KMS-11 (cell line): ENCODE measurements around the gene KAZALD1.

Experiments
- H2AFZ ChIP-seq: fragments of 200-600 bp; sonication (generic); 2 replicates; pipeline ENCODE4 v1.6.1; 2016; ENCODE audit warnings: antibody characterized with exemption, mixed run types, low read depth
- H3K27ac ChIP-seq: fragments of 200-600 bp; sonication (generic); 2 replicates; pipeline ENCODE4 v1.6.1; 2016; ENCODE audit warnings: mild to moderate bottlenecking, mixed run types
- H3K27me3 ChIP-seq: fragments of 200-600 bp; sonication (generic); 2 replicates; pipeline ENCODE4 v1.6.1; 2017; ENCODE audit warnings: mild to moderate bottlenecking, low read depth, mixed run types, moderate library complexity; ENCODE audit not compliant: insufficient read depth
- H3K36me3 ChIP-seq: fragments of 200-600 bp; sonication (generic); 2 replicates; pipeline ENCODE4 v1.6.1; 2017; ENCODE audit warnings: mild to moderate bottlenecking, mixed run types; ENCODE audit not compliant: insufficient read depth
- H3K4me1 ChIP-seq: fragments of 200-600 bp; sonication (generic); 2 replicates; pipeline ENCODE4 v1.6.1; 2016; ENCODE audit warnings: mild to moderate bottlenecking, low read depth, mixed run types; ENCODE audit not compliant: poor library complexity, severe bottlenecking
- H3K4me2 ChIP-seq: fragments of 200-600 bp; sonication (generic); 2 replicates; pipeline ENCODE4 v1.7.0; 2016; ENCODE audit warnings: mild to moderate bottlenecking, mixed run types
- H3K4me3 ChIP-seq: fragments of 200-600 bp; sonication (generic); IDR thresholded peaks from 2 replicates; pipeline ENCODE4 v1.6.1; 2017; ENCODE audit warnings: low read depth, low read length, mixed read lengths; ENCODE audit not compliant: insufficient read depth
- H3K79me2 ChIP-seq: fragments of 200-600 bp; sonication (generic); 2 replicates; pipeline ENCODE4 v1.6.1; 2016; ENCODE audit warnings: low read depth, mixed run types; ENCODE audit not compliant: insufficient read depth
- H3K9ac ChIP-seq: fragments of 200-600 bp; sonication (generic); 2 replicates; pipeline ENCODE4 v1.6.1; 2016; ENCODE audit warnings: mild to moderate bottlenecking, mixed run types
- H4K20me1 ChIP-seq: fragments of 200-600 bp; sonication (generic); 2 replicates; pipeline ENCODE4 v1.6.1; 2016; ENCODE audit warnings: mild to moderate bottlenecking, mixed run types; ENCODE audit not compliant: insufficient read depth
- CTCF ChIP-seq: fragments of 200-600 bp; sonication (generic); conservative IDR thresholded peaks from 2 replicates; pipeline ENCODE4 v1.6.1; 2017; ENCODE audit warnings: low read depth, mild to moderate bottlenecking, antibody characterized with exemption, low read length, moderate library complexity, mixed read lengths

Gene KAZALD1

GRCh38 chr10:101071885-101072433 lies 10.2 kb downstream of the KAZALD1 start:
- no peak for TF ChIP-seq CTCF
- Histone ChIP-seq H3K9ac (no peak overlapping the region), H2AFZ (no peak overlapping the region), H3K79me2 (no peaks in the 10 kb centered on the region), H3K27me3 (peaks cover 8% of the 10 kb centered on the region; the same call in 1 of the 2 replicates), H3K4me1 (peaks cover 3% of the 10 kb centered on the region), H3K27ac (no peak overlapping the region), H3K4me3 (no peak overlapping the region), H3K4me2 (no peak overlapping the region), H4K20me1 (no peaks in the 10 kb centered on the region), H3K36me3 (no peaks in the 10 kb centered on the region)

- no peak overlapping the region for H3K9ac ChIP-seq
- TF ChIP-seq CTCF: no peak
- no peaks in the 10 kb centered on the region for H3K79me2 ChIP-seq
- H3K4me1 ChIP-seq: peaks cover 3% of the 10 kb centered on the region
- H4K20me1 ChIP-seq: no peaks in the 10 kb centered on the region
- no peak overlapping the region for H2AFZ ChIP-seq
- no peaks in the 10 kb centered on the region for H3K36me3 ChIP-seq
- H3K4me2 ChIP-seq: no peak overlapping the region
- peaks cover 8% of the 10 kb centered on the region; the same call in 1 of the 2 replicates for H3K27me3 ChIP-seq
- no peak overlapping the region for H3K27ac ChIP-seq
- H3K4me3 ChIP-seq: no peak overlapping the region
These were observed 11.1 kb downstream of the KAZALD1 start for GRCh38 chr10:101072923-101073322.

GRCh38 chr10:101073631-101074030 lies 11.8 kb downstream of the KAZALD1 start:
- H3K27ac ChIP-seq: no peak overlapping the region
- H3K36me3 ChIP-seq: no peaks in the 10 kb centered on the region
- no peaks in the 10 kb centered on the region for H3K79me2 ChIP-seq
- no peak overlapping the region for H3K4me2 ChIP-seq
- H3K27me3 ChIP-seq: peaks cover 8% of the 10 kb centered on the region; the same call in 1 of the 2 replicates
- no peak for TF ChIP-seq CTCF
- H3K9ac ChIP-seq: no peak overlapping the region
- no peaks in the 10 kb centered on the region for H3K4me1 ChIP-seq
- no peak overlapping the region for H3K4me3 ChIP-seq
- H2AFZ ChIP-seq: no peak overlapping the region
- no peaks in the 10 kb centered on the region for H4K20me1 ChIP-seq

- H2AFZ ChIP-seq: no peak overlapping the region
- no peaks in the 10 kb centered on the region for H3K4me1 ChIP-seq
- no peaks in the 10 kb centered on the region for H4K20me1 ChIP-seq
- no peak overlapping the region for H3K4me2 ChIP-seq
- H3K36me3 ChIP-seq: no peaks in the 10 kb centered on the region
- H3K27ac ChIP-seq: no peak overlapping the region
- TF ChIP-seq CTCF: no peak
- no peak overlapping the region for H3K9ac ChIP-seq
- peaks cover 12% of the 10 kb centered on the region; the same call in 1 of the 2 replicates for H3K27me3 ChIP-seq
- no peaks in the 10 kb centered on the region for H3K79me2 ChIP-seq
- H3K4me3 ChIP-seq: no peak overlapping the region
These were observed 14.0 kb downstream of the KAZALD1 start for GRCh38 chr10:101075775-101076174.
